HG03196 (cell line): ENCODE data around the gene DACH1.
"Not testable (repeated sequence)": the region's sequence is repeated elsewhere in the genome, so short reads cannot be mapped to it uniquely, and the experiment has no call there.

Experiments used
- ATAC-seq: cut with Tn5 transposase; IDR thresholded peaks from one replicate; pipeline ENCODE4 v1.9.1; 2021; ENCODE audit not compliant: unreplicated experiment

The DACH1 gene

DNA sequence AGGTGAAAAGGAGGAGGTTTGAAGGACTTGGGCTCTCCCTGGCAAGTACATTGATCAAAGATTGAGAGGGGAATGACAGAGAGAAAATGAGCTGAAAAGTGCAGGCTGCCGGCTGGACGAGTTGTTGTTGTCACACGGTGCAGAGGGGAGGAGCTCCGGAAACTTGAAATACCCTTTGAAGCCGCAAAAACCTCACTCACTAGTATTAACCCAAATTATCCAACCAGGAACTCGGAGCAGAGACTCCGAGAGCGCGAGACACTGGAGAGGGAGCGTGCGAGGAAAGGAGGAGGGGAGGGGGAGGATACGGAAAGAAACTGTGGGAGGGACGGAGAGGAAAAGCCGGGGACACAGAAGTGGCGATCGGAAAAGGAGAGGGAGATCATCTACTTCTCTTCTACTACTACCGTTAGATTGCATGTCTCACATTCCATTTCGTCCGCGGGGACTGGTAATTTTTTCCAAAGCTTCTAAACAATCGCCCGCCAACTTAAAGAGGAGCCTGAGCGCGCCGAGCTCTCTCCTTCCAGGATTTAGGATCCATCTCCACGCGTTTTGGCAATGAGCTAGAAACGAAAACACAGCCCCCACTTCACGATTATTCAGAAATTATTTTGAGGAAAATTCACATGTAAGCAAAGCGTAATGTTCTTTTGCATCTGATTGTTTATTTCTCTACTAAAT is at the start of gene DACH1:
Gene DACH1 (minus strand): TSS at position 74 of the 684 bp plus-strand sequence.
- no peak for ATAC-seq

DNA sequence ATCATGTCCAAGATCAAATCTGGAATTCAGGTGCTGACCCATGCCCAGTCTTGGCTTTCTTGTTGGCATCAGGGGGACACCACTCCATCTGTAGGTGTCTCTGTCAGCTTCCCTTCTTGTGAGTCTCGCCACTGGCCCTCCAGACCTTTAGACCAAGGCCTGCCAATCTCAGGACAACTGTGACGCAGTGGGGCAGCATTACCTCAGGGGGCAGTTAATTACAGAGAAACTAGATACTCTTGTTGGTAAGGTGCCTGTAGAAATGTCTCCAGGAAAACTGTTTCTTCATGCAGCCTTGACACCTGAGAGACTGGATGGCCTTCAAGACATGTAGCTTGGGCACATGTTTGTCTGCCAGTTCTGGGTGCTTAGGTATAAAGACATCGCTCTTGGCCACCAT is 46.7 kb upstream of the DACH1 start:
- ATAC-seq = no peak

- no peak for ATAC-seq
Measured at GRCh38 chr13:71912524-71912923, 45.5 kb upstream of the DACH1 start.

DNA sequence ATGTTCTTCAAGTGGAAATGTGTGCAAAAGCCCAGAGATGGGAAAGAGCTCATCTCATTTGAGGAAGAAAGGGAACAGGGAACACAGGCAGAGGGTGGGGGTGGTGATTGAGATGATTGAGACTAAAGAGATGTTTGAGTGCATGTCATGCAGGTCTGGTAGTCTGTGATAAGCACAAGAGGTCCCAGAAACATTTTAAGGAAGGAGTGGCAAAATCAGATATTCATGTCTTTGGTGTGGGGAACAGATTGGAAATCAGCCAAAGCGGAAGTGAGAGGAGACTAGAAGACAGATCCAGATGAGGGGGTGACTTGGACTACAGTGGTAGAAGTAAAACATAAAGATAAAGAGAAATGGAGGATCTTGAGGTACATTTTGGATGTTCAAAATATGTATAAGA is 39.4 kb upstream of the DACH1 start:
- ATAC-seq = no peak

DNA sequence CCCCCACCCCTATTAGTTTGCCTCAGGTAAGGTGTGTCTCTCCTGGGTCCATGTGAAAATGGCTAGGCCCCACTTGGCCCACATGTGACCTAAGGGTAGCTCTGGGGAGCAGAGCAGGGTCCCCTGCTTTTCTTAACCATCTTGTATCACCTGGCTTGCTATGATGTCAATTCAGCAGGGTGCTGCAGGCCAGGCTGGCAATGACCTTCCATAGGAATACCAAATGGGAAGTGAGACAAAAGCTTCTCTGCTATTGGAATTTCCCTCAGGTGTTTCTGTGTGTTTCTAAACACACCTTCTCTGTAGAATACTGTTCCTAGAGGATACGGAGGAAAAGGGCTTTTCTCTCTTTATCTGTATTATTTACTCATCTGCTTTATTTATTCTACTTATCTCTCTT is 35.7 kb upstream of the DACH1 start:
- ATAC-seq = no peak

GRCh38 chr13:71893506-71893905 is 26.5 kb upstream of the DACH1 start:
- ATAC-seq = not testable (repeated sequence)

DNA sequence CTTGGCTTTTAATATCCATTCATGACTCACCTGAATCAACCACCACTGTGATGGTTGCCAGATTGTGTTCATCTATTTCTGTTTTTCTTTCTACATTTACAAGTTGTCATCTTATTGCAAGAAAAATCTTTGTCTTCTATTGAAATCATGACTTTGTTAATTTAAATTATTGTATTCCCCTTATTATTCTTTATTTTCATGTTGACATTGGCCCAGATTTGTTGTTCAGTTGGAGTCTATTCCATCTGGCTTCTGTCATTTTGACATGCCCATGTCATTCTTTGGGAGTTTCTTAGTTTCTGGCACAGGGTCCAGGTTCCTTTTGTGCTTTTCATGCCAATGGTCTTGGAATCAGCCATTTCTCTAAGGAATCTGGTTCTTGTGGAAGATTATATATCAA is 19.9 kb upstream of the DACH1 start:
- ATAC-seq = no peak

- no peak for ATAC-seq
Measured at GRCh38 chr13:71882120-71882519, 15.1 kb upstream of the DACH1 start.

DNA sequence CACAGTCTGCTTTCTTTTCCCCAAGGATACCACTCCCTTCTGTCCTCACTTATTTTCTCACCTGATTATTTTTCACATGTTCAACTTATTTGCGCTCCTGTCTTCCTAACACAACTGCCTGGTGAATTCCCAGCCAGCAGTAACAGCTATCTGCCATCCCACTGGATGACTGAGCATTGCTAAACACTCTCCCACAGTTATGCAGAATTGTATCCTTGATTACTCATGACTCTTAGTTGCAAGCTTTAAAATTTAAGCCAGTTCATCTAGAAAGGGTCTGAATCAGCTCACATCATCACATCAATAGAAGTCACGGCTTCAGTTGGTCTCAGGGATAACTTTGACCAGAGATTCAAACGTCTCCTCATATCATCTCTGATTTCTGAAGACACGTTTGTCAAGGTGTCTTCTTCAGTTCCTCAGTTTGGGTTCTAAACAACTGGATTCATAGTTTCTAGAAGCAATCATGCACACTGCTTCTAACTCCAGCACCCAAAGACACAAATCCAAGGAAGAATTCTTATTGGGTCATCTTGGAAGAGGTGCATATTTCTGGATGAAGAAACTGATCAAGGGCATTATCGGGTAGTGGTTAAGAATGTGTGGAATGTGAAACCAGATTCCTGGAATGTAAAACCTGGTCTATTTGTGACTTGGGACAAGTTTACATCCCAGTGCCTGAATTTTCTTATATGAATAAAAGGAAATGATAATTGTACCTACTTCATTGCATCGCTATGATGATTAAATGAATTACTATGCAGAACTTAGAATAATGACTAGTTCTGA is 13.9 kb upstream of the DACH1 start:
- ATAC-seq = no peak

- ATAC-seq = no peak
Measured at GRCh38 chr13:71879808-71880344, 12.9 kb upstream of the DACH1 start.

- ATAC-seq = peak; percentile 98
Measured at GRCh38 chr13:71879129-71879535, 12.1 kb upstream of the DACH1 start.

DNA sequence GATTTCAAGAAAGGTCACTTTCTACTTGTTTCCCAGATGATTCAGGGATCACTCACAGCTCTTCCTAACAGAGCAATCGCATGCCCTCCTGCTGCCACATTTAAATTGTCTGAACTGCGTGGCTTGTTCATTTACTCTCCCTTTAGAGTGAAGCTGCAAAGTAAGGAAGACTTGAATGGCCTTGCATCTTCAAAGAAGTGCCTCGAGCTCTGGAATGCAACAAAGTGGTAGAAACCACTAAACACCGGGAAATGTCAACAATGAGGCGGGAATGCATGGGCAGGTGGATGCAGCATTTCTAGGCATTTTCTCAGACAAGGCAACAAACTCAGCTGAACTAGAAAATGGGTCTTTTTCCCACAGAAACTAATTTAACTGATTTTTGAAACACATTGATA is 10.3 kb upstream of the DACH1 start:
- no peak for ATAC-seq

- ATAC-seq = no peak
Measured at GRCh38 chr13:71876648-71877255, 9.7 kb upstream of the DACH1 start.

DNA sequence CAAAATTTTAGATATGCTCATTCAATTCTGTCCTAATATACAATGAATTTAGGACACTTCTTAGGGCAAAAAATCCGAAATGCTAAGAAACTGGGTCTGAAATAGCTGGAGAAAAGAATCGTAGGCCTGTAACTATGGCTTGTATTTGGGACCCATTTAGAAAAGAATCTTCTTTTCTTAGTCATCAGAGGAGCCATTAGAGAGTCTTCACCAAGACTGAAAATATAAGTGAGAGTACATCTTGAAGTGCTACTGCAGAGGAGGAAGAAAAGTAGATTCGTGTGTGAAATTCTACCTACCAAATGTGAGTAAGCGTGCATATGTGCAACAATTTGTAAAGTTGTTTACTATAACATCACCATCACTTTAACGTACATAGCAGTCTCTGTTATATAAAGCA is 8.8 kb upstream of the DACH1 start:
- no peak for ATAC-seq

- no peak for ATAC-seq
Measured at GRCh38 chr13:71874458-71874857, 7.5 kb upstream of the DACH1 start.

DNA sequence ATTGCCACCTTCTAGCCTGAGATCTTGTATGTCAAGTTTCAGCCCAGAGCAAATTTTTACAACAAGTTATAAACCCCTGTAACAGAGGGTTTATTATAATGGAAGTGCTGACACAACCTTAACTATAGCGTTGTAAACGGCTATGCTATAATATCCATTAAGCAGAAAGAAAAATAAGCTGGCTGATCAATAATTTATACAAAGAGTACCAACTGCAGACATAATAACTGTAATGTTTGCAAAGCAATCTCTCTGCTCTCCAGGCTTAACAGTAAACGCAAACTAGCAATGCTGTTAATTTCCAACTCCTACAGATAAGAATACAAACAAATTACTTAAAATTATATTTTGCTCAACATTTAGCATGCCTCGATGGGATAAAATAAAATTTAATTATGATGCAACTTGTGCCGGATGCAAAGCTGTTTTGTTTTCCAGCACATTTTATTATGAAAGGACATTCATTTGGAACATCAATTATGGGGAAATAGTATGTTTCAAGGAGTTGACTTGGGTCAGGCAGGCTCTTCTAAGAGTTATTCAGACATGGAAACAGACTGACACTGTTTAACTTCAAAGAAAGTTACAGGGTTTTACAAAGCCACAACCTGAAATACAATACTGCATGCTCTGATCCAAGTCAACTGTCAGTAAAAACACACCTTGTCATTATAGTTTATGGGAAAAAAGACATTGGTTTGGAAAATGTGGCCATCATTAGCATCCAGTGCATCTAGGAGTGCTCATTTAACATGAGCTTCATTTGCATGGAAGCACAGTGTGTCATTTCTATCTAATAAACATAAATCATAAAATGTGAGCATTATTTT is 6.6 kb upstream of the DACH1 start:
- ATAC-seq = no peak

GRCh38 chr13:71871844-71872243 is 4.8 kb upstream of the DACH1 start:
- no peak for ATAC-seq

DNA sequence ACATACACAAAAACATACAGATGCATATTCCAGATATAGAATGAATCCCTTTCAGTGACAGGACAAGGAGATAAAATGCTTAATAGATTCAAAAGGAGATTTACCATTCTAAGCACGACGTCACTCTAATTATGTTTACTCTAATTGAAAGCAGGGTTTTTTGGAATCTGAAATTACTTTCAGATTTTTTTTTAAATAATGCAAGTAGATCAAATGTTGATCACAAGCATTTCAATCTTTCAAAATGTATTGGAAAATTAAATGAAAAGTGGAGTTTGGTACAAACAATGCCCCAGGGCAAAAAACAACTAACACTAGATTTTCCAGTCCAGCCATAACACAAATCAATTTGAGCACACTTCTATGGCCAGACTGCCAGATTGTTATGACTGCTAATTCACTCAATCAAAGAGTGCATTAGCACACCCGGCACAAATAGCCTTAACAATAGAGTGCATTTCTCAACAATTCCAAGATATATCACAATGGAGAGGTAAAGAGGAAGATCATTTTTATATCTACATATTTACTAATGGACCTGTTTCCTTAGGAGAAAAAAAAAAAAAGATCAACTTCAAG is 4.3 kb upstream of the DACH1 start:
- ATAC-seq = no peak

DNA sequence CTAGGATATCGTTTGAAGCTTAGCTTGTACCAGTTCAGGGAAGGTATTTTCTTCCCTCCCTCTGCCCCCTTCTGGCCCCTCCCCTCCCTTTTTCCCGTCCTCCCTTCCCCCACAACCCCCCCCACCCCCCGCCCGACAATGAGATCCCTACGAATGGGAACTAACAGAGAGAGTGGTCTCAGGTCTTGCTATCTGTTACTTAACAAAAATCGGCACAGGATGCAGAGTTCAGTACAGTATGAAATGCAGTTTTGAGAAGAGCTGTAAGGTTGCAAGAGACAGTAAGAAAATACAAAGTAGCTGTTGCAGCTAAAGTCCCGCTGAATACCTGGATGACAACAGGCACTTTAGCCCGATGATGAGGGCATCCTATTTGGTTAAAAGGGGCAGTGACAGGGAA is 3.1 kb upstream of the DACH1 start:
- ATAC-seq = no peak

DNA sequence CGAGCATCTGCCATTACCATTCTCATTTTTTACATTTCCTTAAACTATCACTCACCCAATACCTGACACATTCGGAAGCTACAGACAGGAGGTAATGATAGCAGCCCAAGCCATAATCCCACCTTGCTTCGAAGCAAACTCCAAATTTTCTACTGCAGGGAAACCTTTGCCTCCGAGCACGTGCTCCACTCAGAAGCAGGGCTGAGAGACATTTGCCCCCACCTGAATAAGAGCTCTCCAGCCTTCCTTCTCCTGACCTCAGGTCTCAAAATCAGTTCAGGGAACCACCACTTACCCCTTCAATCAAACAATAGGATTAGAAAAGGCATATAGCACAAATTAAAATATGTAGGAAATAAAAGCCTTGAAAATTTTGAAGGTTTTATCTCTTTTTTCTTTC is 2.3 kb upstream of the DACH1 start:
- ATAC-seq = no peak
